ENCODE results near the gene GNG12. TPM values are rescaled to one million over a fixed set of nuclear protein-coding genes. Genes with fewer than 3 reads are reported as not detected.

Gene GNG12
- total RNA-seq, 1 experiment from 2014 or later, result 66.1 TPM

DNA sequence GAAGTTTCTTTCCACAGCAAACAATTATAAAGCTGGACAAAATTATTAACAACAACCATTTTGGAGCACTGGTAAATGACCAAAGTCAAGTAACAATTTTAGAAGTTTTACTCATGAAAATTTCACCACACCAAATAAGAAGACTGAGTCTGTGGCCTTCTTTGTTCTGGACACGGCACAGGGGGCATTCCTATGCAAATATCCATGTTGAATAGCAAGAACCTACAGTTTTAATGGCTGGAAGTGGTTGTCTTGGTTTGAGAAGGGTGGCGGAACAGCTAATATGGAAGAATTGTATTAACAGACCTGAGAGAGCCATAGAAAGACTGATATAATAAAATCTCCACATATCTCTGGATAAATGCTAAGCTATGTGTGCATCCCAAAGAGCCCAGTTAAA lies 177.7 kb downstream of the GNG12 start:
- ChIA-PET CTCF (no interaction called here), POLR2A (ENCODE audit: unreplicated experiment) (no interaction called here)
- no peak overlapping the region for H3K4me3 ChIP-seq (ENCODE audit: low read length)
- H3F3A ChIP-seq (ENCODE audit: low read length, unreplicated experiment), result no peaks in the 10 kb centered on the region
- no peaks in the 10 kb centered on the region for H3K36me3 ChIP-seq (ENCODE audit: low read depth, low read length)
- no peaks in the 10 kb centered on the region for H4K20me1 ChIP-seq (ENCODE audit: low read length)
- H3K9me2 ChIP-seq (replicated peaks; ENCODE audit: low read length), result no peaks in the 10 kb centered on the region
- TF ChIP-seq, protein P1, sequence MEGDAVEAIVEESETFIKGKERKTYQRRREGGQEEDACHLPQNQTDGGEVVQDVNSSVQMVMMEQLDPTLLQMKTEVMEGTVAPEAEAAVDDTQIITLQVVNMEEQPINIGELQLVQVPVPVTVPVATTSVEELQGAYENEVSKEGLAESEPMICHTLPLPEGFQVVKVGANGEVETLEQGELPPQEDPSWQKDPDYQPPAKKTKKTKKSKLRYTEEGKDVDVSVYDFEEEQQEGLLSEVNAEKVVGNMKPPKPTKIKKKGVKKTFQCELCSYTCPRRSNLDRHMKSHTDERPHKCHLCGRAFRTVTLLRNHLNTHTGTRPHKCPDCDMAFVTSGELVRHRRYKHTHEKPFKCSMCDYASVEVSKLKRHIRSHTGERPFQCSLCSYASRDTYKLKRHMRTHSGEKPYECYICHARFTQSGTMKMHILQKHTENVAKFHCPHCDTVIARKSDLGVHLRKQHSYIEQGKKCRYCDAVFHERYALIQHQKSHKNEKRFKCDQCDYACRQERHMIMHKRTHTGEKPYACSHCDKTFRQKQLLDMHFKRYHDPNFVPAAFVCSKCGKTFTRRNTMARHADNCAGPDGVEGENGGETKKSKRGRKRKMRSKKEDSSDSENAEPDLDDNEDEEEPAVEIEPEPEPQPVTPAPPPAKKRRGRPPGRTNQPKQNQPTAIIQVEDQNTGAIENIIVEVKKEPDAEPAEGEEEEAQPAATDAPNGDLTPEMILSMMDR (conservative IDR thresholded peaks at IDR 0.05; ENCODE audit: low read depth, low read length), result no peak
- TF ChIP-seq EZH2 (IDR thresholded peaks at IDR 0.05; ENCODE audit: low read length, unreplicated experiment), result no peak
- no peak for TF ChIP-seq EZH2phosphoT487 (IDR thresholded peaks at IDR 0.05; ENCODE audit: borderline replicate concordance, low read length)
- ATAC-seq (no peak), DNase-seq (no peak)
- H3K27ac ChIP-seq (ENCODE audit: low read length), result no peak overlapping the region
- H3K79me2 ChIP-seq (ENCODE audit: low read length), result no peaks in the 10 kb centered on the region
- H2AFZ ChIP-seq (ENCODE audit: low read length), result no peak overlapping the region
- peaks cover 10% of the 10 kb centered on the region for H3K4me1 ChIP-seq (ENCODE audit: insufficient read depth, low read length)
- H3K9me3 ChIP-seq (ENCODE audit: low read length), result no peaks in the 10 kb centered on the region
- BruUV-seq (replicated peaks), result no TSS peak
- intact Hi-C loops (cut with micrococcal nuclease), result no loop called here
- H3K27me3 ChIP-seq (ENCODE audit: low read length), result no peaks in the 10 kb centered on the region
- no peak overlapping the region for H3K4me2 ChIP-seq (ENCODE audit: low read length)
- no peak overlapping the region for H3K9ac ChIP-seq (ENCODE audit: low read length)

DNA sequence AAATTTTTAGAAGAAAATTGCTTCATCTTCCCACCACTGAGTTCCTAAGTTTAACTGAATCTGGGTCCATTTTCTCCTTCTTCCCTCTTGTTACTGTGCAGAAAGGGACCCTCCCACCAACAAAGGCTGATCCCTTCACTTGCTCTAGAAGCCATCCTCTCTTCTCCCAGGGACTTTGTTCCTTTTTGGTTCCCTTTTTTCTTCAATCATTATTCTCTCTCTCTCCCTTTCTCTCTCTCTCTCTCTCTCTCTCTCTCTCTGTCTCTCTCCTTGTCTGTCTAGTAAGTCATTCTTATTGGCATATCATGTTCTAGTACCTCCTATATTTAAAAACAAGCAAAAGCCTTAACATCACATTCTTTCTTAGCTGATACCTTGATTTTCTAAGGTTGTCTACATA lies 180.0 kb downstream of the GNG12 start:
- Histone ChIP-seq H3K36me3 (ENCODE audit: low read depth, low read length) (no peaks in the 10 kb centered on the region), H3K4me3 (ENCODE audit: low read length) (no peak overlapping the region), H3K4me1 (ENCODE audit: insufficient read depth, low read length) (peaks cover 10% of the 10 kb centered on the region), H3K9me2 (replicated peaks; ENCODE audit: low read length) (no peaks in the 10 kb centered on the region), H3K27ac (ENCODE audit: low read length) (no peak overlapping the region), H3K79me2 (ENCODE audit: low read length) (no peaks in the 10 kb centered on the region), H3K9me3 (ENCODE audit: low read length) (no peaks in the 10 kb centered on the region), H3K27me3 (ENCODE audit: low read length) (no peaks in the 10 kb centered on the region), H3K9ac (ENCODE audit: low read length) (no peak overlapping the region), H4K20me1 (ENCODE audit: low read length) (no peaks in the 10 kb centered on the region), H3K4me2 (ENCODE audit: low read length) (no peak overlapping the region), H2AFZ (ENCODE audit: low read length) (no peak overlapping the region; the same call in 1 of the 2 replicates), H3F3A (ENCODE audit: low read length, unreplicated experiment) (no peaks in the 10 kb centered on the region)
- no peak for DNase-seq
- POLR2A ChIA-PET (ENCODE audit: unreplicated experiment), result no interaction called here
- ATAC-seq, result no peak
- CTCF ChIA-PET, result no interaction called here
- no TSS peak for BruUV-seq (replicated peaks)
- TF ChIP-seq EZH2 (IDR thresholded peaks at IDR 0.05; ENCODE audit: low read length, unreplicated experiment) (no peak), EZH2phosphoT487 (IDR thresholded peaks at IDR 0.05; ENCODE audit: borderline replicate concordance, low read length) (no peak)
- TF ChIP-seq, protein P1 (conservative IDR thresholded peaks at IDR 0.05; ENCODE audit: low read depth, low read length), result no peak
- intact Hi-C loops (cut with micrococcal nuclease), result no loop called here

DNA sequence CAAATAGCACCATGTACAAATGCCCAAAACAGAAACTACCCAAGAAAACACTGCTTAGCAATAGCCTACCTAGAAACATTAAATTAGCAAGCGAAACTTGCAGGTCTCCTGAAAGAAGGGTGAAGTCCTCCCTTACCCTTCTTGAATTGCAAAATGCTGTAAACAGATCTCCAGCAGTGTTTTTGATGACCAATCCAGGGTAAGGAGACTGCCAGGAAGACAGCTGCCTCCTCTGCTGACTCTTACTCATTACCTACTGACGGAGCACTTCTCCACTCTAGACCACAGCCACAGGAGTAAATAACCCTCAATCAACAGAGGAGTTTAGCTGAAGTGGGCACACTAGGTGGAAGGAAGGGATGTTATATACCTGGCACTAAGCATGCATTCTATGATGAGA lies 180.5 kb downstream of the GNG12 start:
- Histone ChIP-seq H3K9me3 (ENCODE audit: low read length) (no peaks in the 10 kb centered on the region), H3K4me3 (ENCODE audit: low read length) (no peak overlapping the region), H3K27ac (ENCODE audit: low read length) (no peak overlapping the region), H3K27me3 (ENCODE audit: low read length) (no peaks in the 10 kb centered on the region), H3K9me2 (replicated peaks; ENCODE audit: low read length) (no peaks in the 10 kb centered on the region), H2AFZ (ENCODE audit: low read length) (no peak overlapping the region; the same call in 1 of the 2 replicates), H3K4me2 (ENCODE audit: low read length) (0 out of 2 replicates have a peak overlapping the region, but pooled peaks have one; percentile 24), H3K36me3 (ENCODE audit: low read depth, low read length) (no peaks in the 10 kb centered on the region), H3K4me1 (ENCODE audit: insufficient read depth, low read length) (peaks cover 13% of the 10 kb centered on the region), H3K79me2 (ENCODE audit: low read length) (no peaks in the 10 kb centered on the region), H3F3A (ENCODE audit: low read length, unreplicated experiment) (no peaks in the 10 kb centered on the region), H3K9ac (ENCODE audit: low read length) (no peak overlapping the region), H4K20me1 (ENCODE audit: low read length) (no peaks in the 10 kb centered on the region)
- TF ChIP-seq, protein P1 (conservative IDR thresholded peaks at IDR 0.05; ENCODE audit: low read depth, low read length), result no peak
- no peak for TF ChIP-seq EZH2phosphoT487 (IDR thresholded peaks at IDR 0.05; ENCODE audit: borderline replicate concordance, low read length)
- no peak for TF ChIP-seq EZH2 (IDR thresholded peaks at IDR 0.05; ENCODE audit: low read length, unreplicated experiment)
- intact Hi-C loops (cut with micrococcal nuclease), result no loop called here
- ChIA-PET POLR2A (ENCODE audit: unreplicated experiment) (no interaction called here), CTCF (no interaction called here)
- ATAC-seq, result peak; percentile 98
- no TSS peak for BruUV-seq (replicated peaks)
- peak; percentile 80 for DNase-seq

Other genes starting within 250 kb of the GNG12 start
- 129 and 153 TPM in 2 replicates for gene GADD45A, start 148.3 kb downstream of the GNG12 start, total RNA-seq (2014; rRNA removed)
- gene DIRAS3, start 217.2 kb upstream of the GNG12 start, total RNA-seq (2014; rRNA removed), result not detected in 2 replicates